ENCODE results near the gene CACNG1. TPM values are rescaled to one million over a fixed set of nuclear protein-coding genes. Genes with fewer than 3 reads are reported as not detected.
"Not testable (repeated sequence)": the region's sequence is repeated elsewhere in the genome, so short reads cannot be mapped to it uniquely, and the experiment has no call there.

Gene CACNG1
- total RNA-seq, 1 experiment from 2014 or later, result 0.57 TPM

- DNase-seq (ENCODE audit: low read depth), result no peak
Observed at GRCh38 chr17:67025216-67025792, 19.1 kb upstream of the CACNG1 start.

GRCh38 chr17:67026341-67026740, 18.0 kb upstream of the CACNG1 start:
- DNase-seq (ENCODE audit: low read depth), result no peak

GRCh38 chr17:67027031-67027628, 17.2 kb upstream of the CACNG1 start:
- DNase-seq (ENCODE audit: low read depth), result no peak

GRCh38 chr17:67030641-67031040, 13.7 kb upstream of the CACNG1 start:
- no peak for DNase-seq (ENCODE audit: low read depth)

- no peak for DNase-seq (ENCODE audit: low read depth)
Observed at GRCh38 chr17:67032382-67032781, 12.0 kb upstream of the CACNG1 start.

GRCh38 chr17:67032985-67033384, 11.4 kb upstream of the CACNG1 start:
- no peak for DNase-seq (ENCODE audit: low read depth)

- no peak for DNase-seq (ENCODE audit: low read depth)
Observed at GRCh38 chr17:67033613-67034012, 10.7 kb upstream of the CACNG1 start.

GRCh38 chr17:67035131-67036083, 8.9 kb upstream of the CACNG1 start:
- DNase-seq (ENCODE audit: low read depth), result no peak

GRCh38 chr17:67038861-67039365, 5.4 kb upstream of the CACNG1 start:
- no peak for DNase-seq (ENCODE audit: low read depth)

- no peak for DNase-seq (ENCODE audit: low read depth)
Observed at GRCh38 chr17:67040652-67041051, 3.7 kb upstream of the CACNG1 start.

GRCh38 chr17:67041119-67041518, 3.2 kb upstream of the CACNG1 start:
- DNase-seq (ENCODE audit: low read depth), result not testable (repeated sequence)

- DNase-seq (ENCODE audit: low read depth), result no peak
Observed at GRCh38 chr17:67041531-67041930, 2.8 kb upstream of the CACNG1 start.

GRCh38 chr17:67041941-67042899, 2.1 kb upstream of the CACNG1 start:
- no peak for DNase-seq (ENCODE audit: low read depth)

GRCh38 chr17:67043283-67043682, 1.1 kb upstream of the CACNG1 start:
- no peak for DNase-seq (ENCODE audit: low read depth)

- DNase-seq (ENCODE audit: low read depth), result no peak
Observed at GRCh38 chr17:67044940-67045339, 586 bp downstream of the CACNG1 start.

GRCh38 chr17:67046398-67046797, 2.0 kb downstream of the CACNG1 start:
- DNase-seq (ENCODE audit: low read depth), result peak; percentile 38

GRCh38 chr17:67047382-67047781, 3.0 kb downstream of the CACNG1 start:
- no peak for DNase-seq (ENCODE audit: low read depth)

- DNase-seq (ENCODE audit: low read depth), result no peak
Observed at GRCh38 chr17:67049025-67049739, 4.8 kb downstream of the CACNG1 start.

GRCh38 chr17:67050066-67050465, 5.7 kb downstream of the CACNG1 start:
- no peak for DNase-seq (ENCODE audit: low read depth)

GRCh38 chr17:67050471-67051154, 6.3 kb downstream of the CACNG1 start:
- no peak for DNase-seq (ENCODE audit: low read depth)
